Thyroid gland (tissue), 4 donors: ENCODE data around the gene FBH1. TPM values are rescaled to one million over a fixed set of nuclear protein-coding genes. Genes with fewer than 3 reads are reported as not detected.

Experiments
- DNase-seq, 2 donors: peaks; one replicate each; pipeline ENCODE4 v3.0.0-alpha.2; 2019
- H3K27ac ChIP-seq, 3 donors: fragments of 200-600 bp; sonication (generic); 1 replicate in 2 of 3; 2 replicates in 1 of 3; pipeline ENCODE4 v1.5.1; 2016 to 2019; ENCODE audit warnings: mild to moderate bottlenecking in 1 of 3, moderate library complexity in 1 of 3
- H3K27me3 ChIP-seq: fragments of 200-600 bp; sonication (generic); one replicate; pipeline ENCODE4 v1.5.1; 2019
- H3K36me3 ChIP-seq, 2 donors: fragments of 200-600 bp; sonication (generic); one replicate each; pipeline ENCODE4 v1.5.1; 2016 to 2019
- H3K4me1 ChIP-seq, 2 donors: fragments of 200-600 bp; sonication (generic); one replicate each; pipeline ENCODE4 v1.5.1; 2017 to 2019
- H3K4me3 ChIP-seq, 3 donors: fragments of 200-600 bp; sonication (generic); replicated peaks in 1 of 3; 1 replicate in 2 of 3; 2 replicates in 1 of 3; pipeline ENCODE4 v1.5.1; 2016; ENCODE audit warnings: mild to moderate bottlenecking in 1 of 3
- H3K9me3 ChIP-seq: fragments of 200-600 bp; sonication (generic); one replicate; pipeline ENCODE4 v1.5.1; 2017
- POLR2A ChIP-seq, 2 donors: fragments of 450-650 bp; IDR thresholded peaks; one replicate each; pipeline ENCODE4 v1.6.1; 2017; ENCODE audit warnings: antibody characterized with exemption in 2 of 2, mild to moderate bottlenecking in 2 of 2, moderate library complexity in 1 of 2
- WGBS, 2 donors: methylation state at CpG; one replicate each; pipeline ENCODE4 v1.1.5; 2017; 5-methylcytosine and 5-hydroxymethylcytosine counted together
- intact Hi-C: fragments of 100-400 bp; cut with DNase I; formaldehyde crosslinking; loops from one replicate; pipeline ENCODE4 v1.15.1; 2023
- total RNA-seq, 4 donors: library from RNA; depleted of rRNA; stranded (reverse); fragments of >200 nt; gene quantifications; one replicate each; pipeline ENCODE4 v1.2.3, GENCODE V29; 2016
- TF ChIP-seq, protein P1 (sequence below), 6 experiments: fragments of 200-600 bp in 3 of 6; fragments of 450-650 bp in 3 of 6; sonication (generic) in 3 of 6; IDR thresholded peaks; one replicate each; pipeline ENCODE4 v1.5.1; 2016 to 2019; ENCODE audit warnings: antibody characterized with exemption in 6 of 6, mild to moderate bottlenecking in 2 of 6, inconsistent platforms in 1 of 6, moderate library complexity in 1 of 6

Gene FBH1
- total RNA-seq, 4 donors from 2014 or later: 88.3 to 100 (median 94.8) TPM

DNA sequence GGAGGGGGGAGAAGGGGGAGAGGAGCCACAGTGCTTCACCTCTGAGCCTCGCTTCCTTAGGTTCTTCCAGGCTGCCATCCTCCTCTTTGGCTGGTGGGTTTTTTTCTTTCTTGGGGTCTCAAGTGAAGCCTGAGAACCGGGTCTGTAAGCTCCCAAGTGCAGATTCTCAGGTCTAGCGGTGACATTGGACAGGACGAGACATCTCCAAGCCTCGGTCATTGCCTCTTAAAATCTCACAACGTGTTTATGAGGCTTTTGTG, 88.1 kb downstream of the FBH1 start:
- Histone ChIP-seq H3K27me3 (no peaks in the 10 kb centered on the region), H3K4me3 (peak overlapping the region in 2 of 3 donors; percentile 75 to 76), H3K27ac (peak overlapping the region; percentile 89 to 93 (median 93)), H3K4me1 (no peaks in the 10 kb centered on the region), H3K9me3 (no peaks in the 10 kb centered on the region), H3K36me3 (no peaks in the 10 kb centered on the region)
- WGBS, 2 donors: 22 to 43% methylated on average over 6 of the region's 6 CpGs
- no peak for DNase-seq
- TF ChIP-seq, protein P1, sequence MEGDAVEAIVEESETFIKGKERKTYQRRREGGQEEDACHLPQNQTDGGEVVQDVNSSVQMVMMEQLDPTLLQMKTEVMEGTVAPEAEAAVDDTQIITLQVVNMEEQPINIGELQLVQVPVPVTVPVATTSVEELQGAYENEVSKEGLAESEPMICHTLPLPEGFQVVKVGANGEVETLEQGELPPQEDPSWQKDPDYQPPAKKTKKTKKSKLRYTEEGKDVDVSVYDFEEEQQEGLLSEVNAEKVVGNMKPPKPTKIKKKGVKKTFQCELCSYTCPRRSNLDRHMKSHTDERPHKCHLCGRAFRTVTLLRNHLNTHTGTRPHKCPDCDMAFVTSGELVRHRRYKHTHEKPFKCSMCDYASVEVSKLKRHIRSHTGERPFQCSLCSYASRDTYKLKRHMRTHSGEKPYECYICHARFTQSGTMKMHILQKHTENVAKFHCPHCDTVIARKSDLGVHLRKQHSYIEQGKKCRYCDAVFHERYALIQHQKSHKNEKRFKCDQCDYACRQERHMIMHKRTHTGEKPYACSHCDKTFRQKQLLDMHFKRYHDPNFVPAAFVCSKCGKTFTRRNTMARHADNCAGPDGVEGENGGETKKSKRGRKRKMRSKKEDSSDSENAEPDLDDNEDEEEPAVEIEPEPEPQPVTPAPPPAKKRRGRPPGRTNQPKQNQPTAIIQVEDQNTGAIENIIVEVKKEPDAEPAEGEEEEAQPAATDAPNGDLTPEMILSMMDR (IDR thresholded peaks at IDR 0.05): no peak
- TF ChIP-seq POLR2A (IDR thresholded peaks at IDR 0.05): no peak
- intact Hi-C loops: no loop called here

DNA sequence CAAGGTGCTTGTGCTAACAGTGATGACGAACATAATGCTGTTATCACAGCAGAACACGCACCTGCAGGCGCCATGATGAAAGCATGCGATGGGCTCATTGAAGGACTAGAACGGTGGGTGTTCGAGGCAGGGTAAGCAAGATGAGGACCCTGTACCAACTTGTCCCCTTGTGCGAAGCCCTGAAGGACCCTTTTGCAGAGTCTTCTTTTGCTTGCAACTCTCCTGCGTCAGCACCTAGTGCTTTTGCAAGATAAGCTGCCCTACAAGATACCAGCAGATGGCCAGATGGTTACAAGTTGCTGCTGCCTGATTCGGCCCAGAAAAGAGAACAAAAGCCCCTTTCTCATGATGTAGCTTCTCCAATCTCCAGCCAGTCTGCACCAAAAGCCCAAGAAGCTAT, 91.5 kb downstream of the FBH1 start:
- TF ChIP-seq, protein P1 (IDR thresholded peaks at IDR 0.05): no peak
- TF ChIP-seq POLR2A (IDR thresholded peaks at IDR 0.05): no peak
- Histone ChIP-seq H3K27ac (no peak overlapping the region), H3K36me3 (no peaks in the 10 kb centered on the region), H3K27me3 (no peaks in the 10 kb centered on the region), H3K4me3 (no peak overlapping the region), H3K9me3 (no peaks in the 10 kb centered on the region), H3K4me1 (no peaks in the 10 kb centered on the region)
- intact Hi-C loops: no loop called here
- 80 to 93% methylated on average over 9 of the region's 9 CpGs for WGBS, 2 donors
- DNase-seq: no peak

DNA sequence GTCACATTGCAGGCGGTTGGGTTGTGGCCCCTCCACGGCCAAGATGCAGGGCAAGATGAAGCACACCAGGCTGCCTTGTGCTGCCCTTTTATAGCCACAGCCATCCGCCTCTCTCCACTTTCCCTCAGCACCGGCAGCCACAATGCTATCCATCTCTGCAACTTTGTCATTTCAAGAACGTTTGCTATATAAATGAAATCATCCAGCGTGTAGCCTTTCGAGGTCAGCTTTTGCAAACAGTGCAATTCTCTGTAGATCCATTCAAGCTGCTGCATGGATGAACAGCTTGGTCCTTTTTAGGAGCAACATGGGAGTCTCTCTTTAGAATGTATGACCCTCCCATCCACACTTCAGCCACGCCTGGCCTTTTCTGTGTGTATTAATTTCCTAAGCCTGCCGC, 93.7 kb downstream of the FBH1 start:
- no peak for DNase-seq
- Histone ChIP-seq H3K27me3 (no peaks in the 10 kb centered on the region), H3K27ac (no peak overlapping the region), H3K36me3 (no peaks in the 10 kb centered on the region), H3K9me3 (no peaks in the 10 kb centered on the region), H3K4me1 (no peaks in the 10 kb centered on the region), H3K4me3 (no peak overlapping the region)
- WGBS, 2 donors: 52 to 54% methylated on average over 9 of the region's 9 CpGs
- intact Hi-C loops: no loop called here
- no peak for TF ChIP-seq POLR2A (IDR thresholded peaks at IDR 0.05)
- TF ChIP-seq, protein P1 (IDR thresholded peaks at IDR 0.05): no peak

DNA sequence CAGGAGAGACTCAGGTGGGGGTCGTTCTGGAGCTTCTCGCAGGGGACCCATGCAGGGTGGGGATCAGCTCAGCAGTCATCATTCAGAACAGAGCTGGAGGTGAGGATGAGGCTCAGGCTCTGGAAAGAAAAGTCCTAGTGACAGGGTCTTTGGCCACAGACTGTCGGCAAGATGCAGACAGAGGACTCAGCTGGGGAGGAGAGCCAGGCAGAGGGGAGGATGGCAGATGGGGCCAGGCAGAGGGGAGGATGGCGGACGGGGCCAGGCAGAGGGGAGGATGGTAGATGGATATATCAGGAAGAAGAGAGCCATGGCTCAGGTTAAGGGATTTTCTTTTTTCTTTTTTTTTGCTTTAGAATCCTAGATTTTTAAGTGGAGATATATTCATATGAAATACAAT, 95.0 kb downstream of the FBH1 start:
- Histone ChIP-seq H3K9me3 (no peaks in the 10 kb centered on the region), H3K4me3 (no peak overlapping the region), H3K36me3 (no peaks in the 10 kb centered on the region), H3K4me1 (no peaks in the 10 kb centered on the region), H3K27me3 (no peaks in the 10 kb centered on the region), H3K27ac (no peak overlapping the region)
- no peak for DNase-seq
- 85 to 86% methylated on average over 5 of the region's 5 CpGs for WGBS, 2 donors
- intact Hi-C loops: no loop called here
- TF ChIP-seq POLR2A (IDR thresholded peaks at IDR 0.05): no peak
- TF ChIP-seq, protein P1 (IDR thresholded peaks at IDR 0.05): no peak

Other genes with a start within 250 kb of the FBH1 start
- gene ASB13, start 223.6 kb upstream of the FBH1 start, total RNA-seq: 10 to 100 TPM in 3 of 4 donors, 1 to 10 TPM in 1; 9.9 to 27.7 (median 14.2) TPM
- gene TASOR2, start 205.4 kb upstream of the FBH1 start, total RNA-seq: 100 to 1,000 TPM in 1 of 4 donors, 10 to 100 TPM in 3; 73.2 to 132 (median 96.3) TPM
- 100 to 1,000 TPM; 189 to 281 (median 236) TPM for gene GDI2, start 76.8 kb upstream of the FBH1 start, total RNA-seq
- gene ANKRD16, start 350 bp upstream of the FBH1 start, total RNA-seq: 10 to 100 TPM in 3 of 4 donors, 1 to 10 TPM in 1; 8.0 to 19.8 (median 13.1) TPM
- 10 to 100 TPM; 10.6 to 34.3 (median 22.8) TPM for gene IL15RA, start 87.3 kb downstream of the FBH1 start, total RNA-seq
- 10 to 100 TPM in 1 of 4 donors, 1 to 10 TPM in 3; 1.7 to 11.3 (median 2.3) TPM for gene IL2RA, start 172.1 kb downstream of the FBH1 start, total RNA-seq
- gene RBM17, start 198.8 kb downstream of the FBH1 start, total RNA-seq: 10 to 100 TPM; 64.3 to 93.3 (median 81.7) TPM